ENCODE data around the gene GPNMB.

DNA sequence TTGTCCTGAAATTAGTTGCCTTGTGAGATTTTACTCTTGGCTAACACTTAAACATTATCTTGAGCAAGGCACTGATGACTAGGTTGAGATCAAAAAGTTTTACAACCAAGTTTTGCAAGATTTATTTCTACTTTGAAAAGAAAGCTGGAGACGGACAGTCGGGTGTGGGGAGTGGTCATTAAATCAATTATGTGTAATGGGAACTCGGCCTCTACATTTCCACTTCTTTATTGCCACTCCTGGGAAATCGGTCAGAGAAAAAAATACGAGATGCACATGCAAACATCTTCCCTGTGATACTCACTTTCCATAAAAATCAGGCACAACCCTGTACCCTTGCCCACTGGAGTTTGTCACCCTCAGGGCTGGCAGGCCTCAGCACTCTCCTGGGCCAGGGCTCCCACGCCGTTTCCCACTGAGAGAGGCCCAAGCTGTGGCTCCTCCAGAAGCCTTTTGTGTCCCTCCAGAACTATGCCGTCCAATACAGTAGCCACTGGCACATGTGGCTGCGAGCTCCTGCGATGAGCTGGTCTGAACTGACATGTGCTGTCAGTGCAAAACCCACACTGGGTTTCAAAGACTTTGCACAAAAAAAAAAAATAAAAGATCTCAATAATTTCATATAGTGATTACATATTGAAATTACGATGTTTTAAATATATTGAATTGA lies 7.5 kb upstream of the GPNMB start:
- TF ChIP-seq, protein P1, sequence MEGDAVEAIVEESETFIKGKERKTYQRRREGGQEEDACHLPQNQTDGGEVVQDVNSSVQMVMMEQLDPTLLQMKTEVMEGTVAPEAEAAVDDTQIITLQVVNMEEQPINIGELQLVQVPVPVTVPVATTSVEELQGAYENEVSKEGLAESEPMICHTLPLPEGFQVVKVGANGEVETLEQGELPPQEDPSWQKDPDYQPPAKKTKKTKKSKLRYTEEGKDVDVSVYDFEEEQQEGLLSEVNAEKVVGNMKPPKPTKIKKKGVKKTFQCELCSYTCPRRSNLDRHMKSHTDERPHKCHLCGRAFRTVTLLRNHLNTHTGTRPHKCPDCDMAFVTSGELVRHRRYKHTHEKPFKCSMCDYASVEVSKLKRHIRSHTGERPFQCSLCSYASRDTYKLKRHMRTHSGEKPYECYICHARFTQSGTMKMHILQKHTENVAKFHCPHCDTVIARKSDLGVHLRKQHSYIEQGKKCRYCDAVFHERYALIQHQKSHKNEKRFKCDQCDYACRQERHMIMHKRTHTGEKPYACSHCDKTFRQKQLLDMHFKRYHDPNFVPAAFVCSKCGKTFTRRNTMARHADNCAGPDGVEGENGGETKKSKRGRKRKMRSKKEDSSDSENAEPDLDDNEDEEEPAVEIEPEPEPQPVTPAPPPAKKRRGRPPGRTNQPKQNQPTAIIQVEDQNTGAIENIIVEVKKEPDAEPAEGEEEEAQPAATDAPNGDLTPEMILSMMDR (IDR thresholded peaks at IDR 0.05) = no peak
- TF ChIP-seq POLR2A (IDR thresholded peaks at IDR 0.05) (no peak), EP300 (IDR thresholded peaks at IDR 0.05) (no peak)

Data from gastroesophageal sphincter (tissue), 3 donors.